HepG2 (cell line): ENCODE measurements around the gene DSN1. TPM values are rescaled to one million over a fixed set of nuclear protein-coding genes. Genes with fewer than 3 reads are reported as not detected.

Experiments
- ATF2 ChIP-seq: sonication (generic); formaldehyde crosslinking; IDR thresholded peaks from 2 replicates; pipeline ENCODE4 v1.4.0; 2020; ENCODE audit warnings: missing genetic modification reagents
- BHLHE40 ChIP-seq: IDR thresholded peaks from 2 replicates; pipeline ENCODE4 v1.6.1; 2011; ENCODE audit warnings: low read length, improper control_type of control experiment
- GPN1 ChIP-seq: sonication (generic); formaldehyde crosslinking; IDR thresholded peaks from 2 replicates; pipeline ENCODE4 v1.5.1; 2020; ENCODE audit warnings: missing genetic modification reagents, borderline replicate concordance
- HES4 ChIP-seq: sonication (generic); formaldehyde crosslinking; IDR thresholded peaks from 2 replicates; pipeline ENCODE4 v1.9.0; 2021; ENCODE audit warnings: mild to moderate bottlenecking, missing genetic modification reagents, borderline replicate concordance
- HOXD1 ChIP-seq: sonication (generic); formaldehyde crosslinking; IDR thresholded peaks from 2 replicates; pipeline ENCODE4 v1.5.0; 2020; ENCODE audit warnings: missing genetic modification reagents
- KLF11 ChIP-seq: IDR thresholded peaks from 2 replicates; pipeline ENCODE4 v1.6.1; 2016; ENCODE audit warnings: missing compliant biosample characterization
- MAFG ChIP-seq: sonication (generic); formaldehyde crosslinking; IDR thresholded peaks from 2 replicates; pipeline ENCODE4 v1.5.1; 2020; ENCODE audit warnings: mild to moderate bottlenecking, missing genetic modification reagents
- MEIS1 ChIP-seq: sonication (generic); formaldehyde crosslinking; IDR thresholded peaks from 2 replicates; pipeline ENCODE4 v1.9.0; 2021; ENCODE audit warnings: mild to moderate bottlenecking, missing genetic modification reagents, moderate library complexity, borderline replicate concordance
- MIER2 ChIP-seq: IDR thresholded peaks from 2 replicates; pipeline ENCODE4 v1.6.1; 2016; ENCODE audit warnings: missing biosample characterization, missing genetic modification reagents
- NFE2L2 ChIP-seq: fragments of 150-350 bp; IDR thresholded peaks from 2 replicates; pipeline ENCODE4 v1.6.1; 2014; ENCODE audit warnings: low read length
- NR2C2 ChIP-seq: sonication (generic); formaldehyde crosslinking; IDR thresholded peaks from 2 replicates; pipeline ENCODE4 v1.4.0; 2020; ENCODE audit warnings: missing genetic modification reagents, mild to moderate bottlenecking, moderate library complexity, borderline replicate concordance
- SETDB1 ChIP-seq: sonication (generic); formaldehyde crosslinking; IDR thresholded peaks from 2 replicates; pipeline ENCODE4 v1.5.1; 2020; ENCODE audit warnings: missing genetic modification reagents, mild to moderate bottlenecking, borderline replicate concordance
- TOE1 ChIP-seq: sonication (generic); formaldehyde crosslinking; IDR thresholded peaks from 2 replicates; pipeline ENCODE4 v1.4.0; 2020; ENCODE audit warnings: mild to moderate bottlenecking, missing genetic modification reagents
- YEATS2 ChIP-seq: sonication (generic); formaldehyde crosslinking; IDR thresholded peaks from 2 replicates; pipeline ENCODE4 v1.4.0; 2020; ENCODE audit warnings: missing genetic modification reagents, borderline replicate concordance
- ZBTB4 ChIP-seq: sonication (generic); formaldehyde crosslinking; IDR thresholded peaks from 2 replicates; pipeline ENCODE4 v1.4.0; 2020; ENCODE audit warnings: missing genetic modification reagents, mild to moderate bottlenecking, borderline replicate concordance
- ZNF160 ChIP-seq: sonication (generic); formaldehyde crosslinking; IDR thresholded peaks from 2 replicates; pipeline ENCODE4 v1.8.0; 2022; ENCODE audit warnings: mild to moderate bottlenecking, inconsistent platforms, missing genetic modification reagents
- ZNF281 ChIP-seq: sonication (generic); formaldehyde crosslinking; IDR thresholded peaks from 2 replicates; pipeline ENCODE4 v1.4.0; 2020; ENCODE audit warnings: missing genetic modification reagents, borderline replicate concordance
- ZNF33B ChIP-seq: sonication (generic); formaldehyde crosslinking; IDR thresholded peaks from 2 replicates; pipeline ENCODE4 v1.5.1; 2020; ENCODE audit warnings: mild to moderate bottlenecking, missing genetic modification reagents
- ZNF496 ChIP-seq: sonication (generic); formaldehyde crosslinking; IDR thresholded peaks from 2 replicates; pipeline ENCODE4 v1.8.1; 2023; ENCODE audit warnings: mild to moderate bottlenecking, moderate library complexity, missing genetic modification reagents; ENCODE audit not compliant: insufficient replicate concordance
- ZNF543 ChIP-seq: sonication (generic); formaldehyde crosslinking; IDR thresholded peaks from 2 replicates; pipeline ENCODE4 v1.4.0; 2020; ENCODE audit warnings: mild to moderate bottlenecking, missing genetic modification reagents
- ZNF776 ChIP-seq: sonication (generic); formaldehyde crosslinking; IDR thresholded peaks from 2 replicates; pipeline ENCODE4 v1.4.0; 2020; ENCODE audit warnings: mild to moderate bottlenecking, missing genetic modification reagents
- ZNF883 ChIP-seq: sonication (generic); formaldehyde crosslinking; IDR thresholded peaks from 2 replicates; pipeline ENCODE4 v1.5.1; 2020; ENCODE audit warnings: mild to moderate bottlenecking, missing genetic modification reagents; ENCODE audit errors: not compliant biosample characterization
- polyA plus RNA-seq, 8 experiments: library from polyadenylated mRNA; depleted of rRNA in 3 of 8; stranded (reverse) in 7 of 8; unstranded in 1 of 8; fragments of >200 nt; fragmentation: Illumina TruSeq in 4 of 8; extraction: Trizol in 4 of 8; gene quantifications; 2 replicates each; pipeline versions ENCODE4 v1.2.1 to v1.2.3, GENCODE V29; 2011 to 2016; ENCODE audit warnings: low read depth in 4 of 8, missing spikeins in 1 of 8, mixed read lengths in 1 of 8; ENCODE audit not compliant: insufficient read depth in 1 of 8
- total RNA-seq, 5 experiments: library from RNA; depleted of rRNA; stranded (reverse); fragments of >200 nt; fragmentation: Illumina TruSeq; extraction: Trizol; gene quantifications; 2 replicates each; pipeline ENCODE4 v1.2.3, GENCODE V29; 2016; ENCODE audit warnings: low read depth in 1 of 5

The DSN1 gene
- total and polyA plus RNA-seq, 2 of the 13 experiments (the other 11 are each of a cell fraction or from before 2014, with no cell fraction given), result 18.7 to 53.7 TPM

- TF ChIP-seq NR2C2 (CRISPR knock-in tag), result peak; percentile 66; the same call in 1 of the 2 replicates
- TF ChIP-seq ZNF883, result peak; percentile 25
- peak; percentile 1; the same call in 1 of the 2 replicates for TF ChIP-seq ZBTB4 (CRISPR knock-in tag)
- TF ChIP-seq KLF11 (CRISPR knock-in tag), result no peak
- TF ChIP-seq HOXD1 (CRISPR knock-in tag), result no peak
- peak; percentile 22; the same call in 1 of the 2 replicates for TF ChIP-seq YEATS2 (CRISPR knock-in tag)
- TF ChIP-seq SETDB1 (CRISPR knock-in tag), result no peak
- no peak for TF ChIP-seq TOE1
- peak; percentile 33; the same call in 1 of the 2 replicates for TF ChIP-seq HES4 (CRISPR knock-in tag)
- 0 out of 2 replicates have a peak, but pooled peaks have one; percentile 2 for TF ChIP-seq ZNF281
- no peak for TF ChIP-seq GPN1 (CRISPR knock-in tag)
- no peak for TF ChIP-seq ZNF496 (CRISPR knock-in tag)
- no peak for TF ChIP-seq ZNF543
- TF ChIP-seq ZNF160 (CRISPR knock-in tag), result no peak
- TF ChIP-seq ZNF33B (CRISPR knock-in tag), result no peak
- TF ChIP-seq BHLHE40, result no peak
- TF ChIP-seq ZNF776 (CRISPR knock-in tag), result no peak
- TF ChIP-seq ATF2 (CRISPR knock-in tag), result peak; percentile 68; the same call in 1 of the 2 replicates
- no peak; the same call in 1 of the 2 replicates for TF ChIP-seq MEIS1 (CRISPR knock-in tag)
- TF ChIP-seq NFE2L2, result no peak
- no peak for TF ChIP-seq MAFG (CRISPR knock-in tag)
- no peak for TF ChIP-seq MIER2
Observed at GRCh38 chr20:36808317-36809257, 35.0 kb upstream of the DSN1 start (continued).
